Stomach (tissue), 9 donors: Measurements from ENCODE around the gene HAND2. TPM values are rescaled to one million over a fixed set of nuclear protein-coding genes. Genes with fewer than 3 reads are reported as not detected.

Experiments
- DNase-seq, 2 donors: peaks; one replicate each; pipeline versions ENCODE4 v3.0.0 to v3.0.0-alpha.2; 2013 to 2019
- H3K27ac ChIP-seq, 5 donors: fragments of 200-600 bp in 4 of 5; sonication (generic) in 4 of 5; one replicate each; pipeline ENCODE4 v1.5.1; 2013 to 2019; ENCODE audit warnings: mild to moderate bottlenecking in 1 of 5, moderate library complexity in 1 of 5
- H3K27me3 ChIP-seq, 3 donors: fragments of 200-600 bp; sonication (generic); one replicate each; pipeline ENCODE4 v1.5.1; 2017 to 2019; ENCODE audit warnings: mixed run types in 1 of 3
- H3K36me3 ChIP-seq, 4 donors: fragments of 200-600 bp; sonication (generic); 1 replicate in 3 of 4; 2 replicates in 1 of 4; pipeline ENCODE4 v1.5.1; 2016 to 2019
- H3K4me1 ChIP-seq, 4 donors: fragments of 200-600 bp; sonication (generic); one replicate each; pipeline ENCODE4 v1.5.1; 2016 to 2019
- H3K4me3 ChIP-seq, 4 donors: fragments of 200-600 bp; sonication (generic) in 3 of 4; one replicate each; pipeline ENCODE4 v1.5.1; 2016 to 2019; ENCODE audit warnings: mild to moderate bottlenecking in 1 of 4
- H3K9me3 ChIP-seq, 4 donors: fragments of 200-600 bp; sonication (generic); one replicate each; pipeline ENCODE4 v1.5.1; 2016 to 2019
- CTCF ChIP-seq, 7 experiments: fragments of 450-650 bp in 4 of 7; fragments of 200-600 bp in 3 of 7; sonication (generic) in 3 of 7; IDR thresholded peaks; one replicate each; pipeline ENCODE4 v1.5.1; 2016 to 2019; ENCODE audit warnings: antibody characterized with exemption in 7 of 7, control low read depth in 2 of 7, mild to moderate bottlenecking in 1 of 7
- EP300 ChIP-seq: sonication (generic); formaldehyde crosslinking; IDR thresholded peaks from one replicate; pipeline ENCODE4 v1.6.1; 2017; ENCODE audit warnings: antibody characterized with exemption
- POLR2A ChIP-seq, 4 donors: fragments of 450-650 bp; IDR thresholded peaks; one replicate each; pipeline ENCODE4 v1.6.1; 2016; ENCODE audit warnings: antibody characterized with exemption in 4 of 4, control low read depth in 2 of 4, mild to moderate bottlenecking in 1 of 4, moderate library complexity in 1 of 4
- POLR2AphosphoS5 ChIP-seq, 3 donors: sonication (generic); formaldehyde crosslinking; IDR thresholded peaks; one replicate each; pipeline ENCODE4 v1.6.1; 2016; ENCODE audit warnings: antibody characterized with exemption in 3 of 3
- WGBS, 5 donors: extraction: QIAGEN DNeasy Blood & Tissue Kit in 3 of 5; methylation state at CpG; one replicate each; pipeline versions ENCODE4 v1.1.5 to v1.1.7; 2013 to 2018; 5-methylcytosine and 5-hydroxymethylcytosine counted together
- intact Hi-C: fragments of 100-400 bp; cut with DNase I; formaldehyde crosslinking; loops from one replicate; pipeline ENCODE4 v1.15.1; 2023; ENCODE audit warnings: low total_unique reads
- polyA plus RNA-seq, 3 donors: library from polyadenylated mRNA; stranded (reverse); fragments of 200-250 nt; gene quantifications; one replicate each; pipeline ENCODE4 v1.2.3, GENCODE V29; 2013
- total RNA-seq, 5 donors: library from RNA; depleted of rRNA; stranded (reverse); fragments of >200 nt; gene quantifications; one replicate each; pipeline versions ENCODE4 v1.1.0 to v1.2.3, GENCODE V29; 2014 to 2016
- donor health status: healthy with polysubstance abuse.
- donor health status: Bipolar disorder and iron deficiency.
- donor health status: healthy.

HAND2 gene
- total and polyA plus RNA-seq, 8 donors = 1.9 to 234 (median 19.6) TPM

- DNase-seq = peak; percentile 65 to 88
- Histone ChIP-seq H3K4me3 (peak overlapping the region; percentile 39 to 49 (median 44)), H3K4me1 (peaks cover 9 to 35% (median 26%) of the 10 kb centered on the region in 4 donors), H3K27ac (peak overlapping the region in 1 of 5 donors; percentile 34), H3K27me3 (peaks cover 0 to 43% (median 12%) of the 10 kb centered on the region in 3 donors), H3K36me3 (no peaks in the 10 kb centered on the region), H3K9me3 (no peaks in the 10 kb centered on the region)
- intact Hi-C loops = no loop called here
- 15 to 18% (median 17%) methylated on average over 39 to 40 of the region's 40 CpGs for WGBS, 5 donors
- peak in 1 of 3 donors; percentile 47 for TF ChIP-seq POLR2AphosphoS5 (IDR thresholded peaks at IDR 0.05)
- peak in 5 of 7 experiments; percentile 43 to 75 (median 62) for TF ChIP-seq CTCF (IDR thresholded peaks at IDR 0.05)
- no peak for TF ChIP-seq EP300
- no peak for TF ChIP-seq POLR2A (IDR thresholded peaks at IDR 0.05)
Measured at GRCh38 chr4:173494013-173494970, 35.7 kb downstream of the HAND2 start.

- WGBS, 5 donors = 85 to 93% (median 88%) methylated on average over 4 of the region's 4 CpGs
- DNase-seq = no peak
- no peak for TF ChIP-seq EP300
- no peak for TF ChIP-seq CTCF (IDR thresholded peaks at IDR 0.05)
- no peak for TF ChIP-seq POLR2AphosphoS5 (IDR thresholded peaks at IDR 0.05)
- no peak for TF ChIP-seq POLR2A (IDR thresholded peaks at IDR 0.05)
- Histone ChIP-seq H3K9me3 (no peaks in the 10 kb centered on the region), H3K27ac (no peak overlapping the region), H3K36me3 (no peaks in the 10 kb centered on the region), H3K4me1 (peaks cover 9 to 41% (median 32%) of the 10 kb centered on the region in 4 donors), H3K4me3 (no peak overlapping the region), H3K27me3 (peaks cover 0 to 31% (median 6%) of the 10 kb centered on the region in 3 donors)
- intact Hi-C loops = no loop called here
Measured at GRCh38 chr4:173493041-173493440, 37.0 kb downstream of the HAND2 start.

- TF ChIP-seq CTCF (IDR thresholded peaks at IDR 0.05) = no peak
- TF ChIP-seq POLR2AphosphoS5 (IDR thresholded peaks at IDR 0.05) = no peak
- no peak for TF ChIP-seq POLR2A (IDR thresholded peaks at IDR 0.05)
- no peak for TF ChIP-seq EP300
- Histone ChIP-seq H3K27me3 (peaks cover 0 to 29% (median 6%) of the 10 kb centered on the region in 3 donors), H3K4me3 (no peak overlapping the region), H3K27ac (no peak overlapping the region), H3K4me1 (peaks cover 9 to 41% (median 32%) of the 10 kb centered on the region in 4 donors), H3K36me3 (no peaks in the 10 kb centered on the region), H3K9me3 (no peaks in the 10 kb centered on the region)
- 75 to 83% (median 79%) methylated on average over 4 of the region's 4 CpGs for WGBS, 5 donors
- intact Hi-C loops = no loop called here
- DNase-seq = no peak
Measured at GRCh38 chr4:173492315-173492714, 37.7 kb downstream of the HAND2 start.

GRCh38 chr4:173490817-173491528, 39.1 kb downstream of the HAND2 start:
- Histone ChIP-seq H3K4me1 (peaks cover 9 to 50% (median 35%) of the 10 kb centered on the region in 4 donors), H3K27ac (peak overlapping the region in 2 of 5 donors; percentile 20 to 59), H3K36me3 (no peaks in the 10 kb centered on the region), H3K9me3 (no peaks in the 10 kb centered on the region), H3K27me3 (peaks cover 0 to 17% (median 6%) of the 10 kb centered on the region in 3 donors), H3K4me3 (no peak overlapping the region)
- no peak for DNase-seq
- intact Hi-C loops = no loop called here
- 41 to 51% (median 49%) methylated on average over 4 of the region's 4 CpGs for WGBS, 5 donors
- no peak for TF ChIP-seq EP300
- TF ChIP-seq CTCF (IDR thresholded peaks at IDR 0.05) = no peak
- no peak for TF ChIP-seq POLR2A (IDR thresholded peaks at IDR 0.05)
- no peak for TF ChIP-seq POLR2AphosphoS5 (IDR thresholded peaks at IDR 0.05)
